WTC11 (cell line): ENCODE measurements around the gene MFF. TPM values are rescaled to one million over a fixed set of nuclear protein-coding genes. Genes with fewer than 3 reads are reported as not detected.

ENCODE experiments used
- ATAC-seq: fragments of 200-7000 bp; cut with Tn5 transposase; 2 replicates; pipeline ENCODE4 v1.10.0; 2021; ENCODE audit warnings: mild to moderate bottlenecking, moderate library complexity
- CTCF ChIA-PET: fragments of 300-600 bp; sonication (Branson Sonifier 250); formaldehyde crosslinking; loops from one replicate; lab custom pipeline; 2021; ENCODE audit warnings: antibody characterized with exemption; lab: Charles Lee
- POLR2A ChIA-PET: fragments of 350-600 bp; sonication (Branson Sonifier 250); formaldehyde crosslinking; loops from one replicate; lab custom pipeline; 2021; ENCODE audit warnings: antibody characterized with exemption; lab: Charles Lee
- DNase-seq: peaks from one replicate; pipeline ENCODE4 v3.0.0; 2021; ENCODE audit warnings: low spot score
- H3K27ac Mint-ChIP-seq: 2 replicates; pipeline ENCODE4 v1.8.0; 2021; ENCODE audit warnings: mixed read lengths
- H3K27me3 Mint-ChIP-seq: 2 replicates; pipeline ENCODE4 v1.8.0; 2021; ENCODE audit warnings: low read depth, mild to moderate bottlenecking, moderate library complexity, mixed read lengths
- H3K36me3 Mint-ChIP-seq: 2 replicates; pipeline ENCODE4 v1.8.0; 2021; ENCODE audit warnings: mixed read lengths
- H3K4me1 Mint-ChIP-seq: 2 replicates; pipeline ENCODE4 v1.8.0; 2022; ENCODE audit warnings: mixed read lengths
- H3K4me3 Mint-ChIP-seq: 2 replicates; pipeline ENCODE4 v1.8.0; 2021; ENCODE audit warnings: mild to moderate bottlenecking, moderate library complexity, mixed read lengths
- H3K9me3 Mint-ChIP-seq: 2 replicates; pipeline ENCODE4 v1.8.0; 2021; ENCODE audit warnings: mixed read lengths
- ATF1 ChIP-seq: sonication (generic); formaldehyde crosslinking; IDR thresholded peaks from 2 replicates; pipeline ENCODE4 v1.8.1; 2023; ENCODE audit warnings: mild to moderate bottlenecking, moderate library complexity, missing genetic modification reagents
- ATF3 ChIP-seq: sonication (generic); formaldehyde crosslinking; conservative IDR thresholded peaks from 2 replicates; pipeline ENCODE4 v1.8.1; 2022; ENCODE audit warnings: mild to moderate bottlenecking, missing genetic modification reagents
- CBFB ChIP-seq: sonication (generic); formaldehyde crosslinking; IDR thresholded peaks from 2 replicates; pipeline ENCODE4 v1.8.1; 2022; ENCODE audit warnings: mild to moderate bottlenecking, low read depth, missing genetic modification reagents
- CDX4 ChIP-seq: fragments of 250-450 bp; sonication (Bioruptor Pico); IDR thresholded peaks from 2 replicates; pipeline ENCODE4 v1.9.0; 2021; ENCODE audit warnings: moderate library complexity, mild to moderate bottlenecking, inconsistent platforms, borderline replicate concordance
- EMX1 ChIP-seq: fragments of 250-450 bp; sonication (Bioruptor Pico); IDR thresholded peaks from 2 replicates; pipeline ENCODE4 v1.8.0; 2021; ENCODE audit warnings: mild to moderate bottlenecking
- ERG ChIP-seq: fragments of 250-450 bp; sonication (Bioruptor Pico); IDR thresholded peaks from 2 replicates; pipeline ENCODE4 v1.8.0; 2021; ENCODE audit warnings: mild to moderate bottlenecking
- ESRRA ChIP-seq: sonication (generic); formaldehyde crosslinking; IDR thresholded peaks from 2 replicates; pipeline ENCODE4 v1.8.1; 2022; ENCODE audit warnings: mild to moderate bottlenecking, missing genetic modification reagents, borderline replicate concordance
- FOXK1 ChIP-seq: sonication (generic); formaldehyde crosslinking; IDR thresholded peaks from 2 replicates; pipeline ENCODE4 v1.8.0; 2022; ENCODE audit warnings: mild to moderate bottlenecking, moderate library complexity, missing genetic modification reagents
- FOXP1 ChIP-seq: sonication (generic); formaldehyde crosslinking; IDR thresholded peaks from 2 replicates; pipeline ENCODE4 v1.8.0; 2022; ENCODE audit warnings: missing genetic modification reagents, mild to moderate bottlenecking, moderate library complexity, borderline replicate concordance
- GRHL2 ChIP-seq: fragments of 250-450 bp; sonication (Bioruptor Pico); IDR thresholded peaks from 2 replicates; pipeline ENCODE4 v1.8.0; 2022; ENCODE audit warnings: mild to moderate bottlenecking, moderate library complexity; ENCODE audit not compliant: insufficient replicate concordance, severe bottlenecking
- HMGA2 ChIP-seq: fragments of 250-450 bp; sonication (Bioruptor Pico); IDR thresholded peaks from 2 replicates; pipeline ENCODE4 v1.4.0; 2021; ENCODE audit warnings: mild to moderate bottlenecking, moderate library complexity
- MAX ChIP-seq: sonication (generic); formaldehyde crosslinking; IDR thresholded peaks from 2 replicates; pipeline ENCODE4 v1.8.0; 2022; ENCODE audit warnings: mild to moderate bottlenecking, missing genetic modification reagents
- NFATC4 ChIP-seq: fragments of 250-450 bp; sonication (Bioruptor Pico); IDR thresholded peaks from 2 replicates; pipeline ENCODE4 v1.9.0; 2021; ENCODE audit warnings: mild to moderate bottlenecking
- NR1H2 ChIP-seq: sonication (generic); formaldehyde crosslinking; IDR thresholded peaks from 2 replicates; pipeline ENCODE4 v1.9.0; 2021; ENCODE audit warnings: mild to moderate bottlenecking, moderate library complexity, missing genetic modification reagents
- NR3C1 ChIP-seq: sonication (generic); formaldehyde crosslinking; conservative IDR thresholded peaks from 2 replicates; pipeline ENCODE4 v1.8.1; 2023; ENCODE audit warnings: low read depth, mild to moderate bottlenecking, missing genetic modification reagents
- PREB ChIP-seq: sonication (generic); formaldehyde crosslinking; IDR thresholded peaks from 2 replicates; pipeline ENCODE4 v1.8.1; 2022; ENCODE audit warnings: mild to moderate bottlenecking, missing genetic modification reagents, moderate library complexity, borderline replicate concordance
- TP53 ChIP-seq: sonication (generic); formaldehyde crosslinking; IDR thresholded peaks from 2 replicates; pipeline ENCODE4 v1.8.1; 2023; ENCODE audit warnings: mild to moderate bottlenecking, missing genetic modification reagents
- ZBTB21 ChIP-seq: sonication (generic); formaldehyde crosslinking; IDR thresholded peaks from 2 replicates; pipeline ENCODE4 v1.8.1; 2023; ENCODE audit warnings: mild to moderate bottlenecking, missing genetic modification reagents, borderline replicate concordance
- ZNF219 ChIP-seq: sonication (generic); formaldehyde crosslinking; IDR thresholded peaks from 2 replicates; pipeline ENCODE4 v1.8.0; 2023; ENCODE audit warnings: missing genetic modification reagents, mild to moderate bottlenecking, borderline replicate concordance
- ZNF425 ChIP-seq: fragments of 250-450 bp; sonication (Bioruptor Pico); conservative IDR thresholded peaks from 2 replicates; pipeline ENCODE4 v1.9.0; 2021; ENCODE audit warnings: mild to moderate bottlenecking
- ZSCAN18 ChIP-seq: fragments of 250-450 bp; sonication (Bioruptor Pico); IDR thresholded peaks from 2 replicates; pipeline ENCODE4 v2.1.2; 2022; ENCODE audit warnings: mild to moderate bottlenecking, moderate library complexity
- total RNA-seq: library from RNA; stranded (reverse); gene quantifications from 3 replicates; pipeline ENCODE4 v1.2.3, GENCODE V29; 2021

The MFF gene
- total RNA-seq, 1 experiment from 2014 or later, result 78.5 TPM

- no peak for TF ChIP-seq NR1H2 (CRISPR knock-in tag)
- TF ChIP-seq ATF3, result no peak
- no peak for TF ChIP-seq FOXK1
- no peak for TF ChIP-seq NR3C1 (CRISPR knock-in tag)
- no peak for TF ChIP-seq ATF1 (CRISPR knock-in tag)
- no peak for TF ChIP-seq ZBTB21 (CRISPR knock-in tag)
- no peak for TF ChIP-seq NFATC4 (CRISPR knock-in tag)
These were observed 37.3 kb upstream of the MFF start (continued) for GRCh38 chr2:227287771-227288170.

- ChIA-PET CTCF (no interaction called here), POLR2A (no interaction called here)
- Mint-ChIP-seq H3K27me3 (no peaks in the 10 kb centered on the region), H3K27ac (no peak overlapping the region), H3K36me3 (no peaks in the 10 kb centered on the region), H3K4me1 (no peaks in the 10 kb centered on the region), H3K4me3 (no peak overlapping the region), H3K9me3 (no peaks in the 10 kb centered on the region)
- DNase-seq (no peak), ATAC-seq (no peak)
- no peak for TF ChIP-seq MAX (CRISPR knock-in tag)
- no peak for TF ChIP-seq CDX4 (CRISPR knock-in tag)
- no peak for TF ChIP-seq GRHL2 (CRISPR knock-in tag)
- no peak for TF ChIP-seq EMX1 (CRISPR knock-in tag)
- no peak for TF ChIP-seq HMGA2 (CRISPR knock-in tag)
- TF ChIP-seq ESRRA (CRISPR knock-in tag), result no peak
These were observed 32.7 kb upstream of the MFF start for GRCh38 chr2:227292314-227292713.

GRCh38 chr2:227293531-227293930, 31.5 kb upstream of the MFF start:
- ATAC-seq (no peak), DNase-seq (no peak)
- TF ChIP-seq ZNF425 (CRISPR knock-in tag) (no peak), TP53 (no peak), ZNF219 (CRISPR knock-in tag) (no peak), ERG (CRISPR knock-in tag) (no peak), PREB (CRISPR knock-in tag) (no peak), ZSCAN18 (CRISPR knock-in tag) (no peak), FOXP1 (CRISPR knock-in tag) (no peak), CBFB (no peak)
- Mint-ChIP-seq H3K9me3 (no peaks in the 10 kb centered on the region), H3K27ac (no peak overlapping the region), H3K4me1 (no peaks in the 10 kb centered on the region), H3K4me3 (no peak overlapping the region), H3K27me3 (no peaks in the 10 kb centered on the region), H3K36me3 (no peaks in the 10 kb centered on the region)
- CTCF ChIA-PET, result no interaction called here
- POLR2A ChIA-PET, result no interaction called here
